ENCODE results near the gene FAM222A.

The FAM222A gene
- long read RNA-seq, partial matches to known transcripts = 0 of 4 reads
- long read RNA-seq, other reads (novel, unspliced or antisense) = 4 of 4 reads

DNA sequence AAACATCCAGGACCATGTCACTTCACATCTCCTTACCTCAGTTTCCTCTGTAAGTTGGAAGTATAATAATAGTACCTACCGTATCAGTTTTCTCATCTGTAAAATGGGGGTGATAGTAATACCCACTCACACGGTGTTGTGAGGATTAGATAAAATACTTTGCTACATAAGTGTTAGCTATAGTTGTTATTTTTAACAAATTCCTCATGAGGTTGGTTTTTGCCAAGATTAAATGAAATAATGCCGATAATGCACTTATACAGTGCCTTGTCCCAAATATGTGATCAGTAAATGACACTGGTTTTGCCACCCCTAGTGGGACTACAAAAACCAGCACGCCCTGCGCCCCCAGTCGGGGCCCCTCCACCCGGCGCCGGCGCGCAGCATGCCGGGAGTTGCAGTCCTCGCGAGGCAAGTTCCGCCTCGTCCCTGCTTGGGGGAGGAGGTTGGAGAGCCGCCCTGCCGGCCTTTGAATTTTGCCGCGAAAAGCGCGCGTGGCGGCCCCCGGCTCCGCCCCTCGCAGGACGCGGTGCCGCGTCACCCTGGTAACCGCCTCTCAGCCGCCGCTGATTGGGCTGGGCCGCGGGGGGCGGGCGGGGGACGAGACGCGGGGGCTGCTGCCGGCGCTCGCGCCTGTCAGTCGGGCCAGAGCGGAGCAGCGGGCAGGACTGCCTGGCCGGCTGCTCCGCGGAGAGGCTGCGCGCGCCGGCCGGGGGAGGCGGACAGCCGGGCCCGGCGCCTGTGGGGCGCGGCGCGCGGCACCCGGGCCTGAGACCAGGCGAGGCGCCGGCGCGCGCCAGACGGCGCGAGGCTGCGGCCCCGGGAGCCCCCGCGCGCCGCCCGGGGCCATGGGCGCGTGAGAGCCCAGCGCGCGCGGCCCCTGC, at the start of gene FAM222A:
FAM222A (plus strand) TSS at position 639 of the 884 bp plus-strand sequence. CDS start 30,322 bp downstream, outside the sequence.
- TF ChIP-seq GABPA (IDR thresholded peaks at IDR 0.05; ENCODE audit: low read depth) (peak; percentile 50; the same call in 1 of the 2 replicates), POLR2AphosphoS5 (IDR thresholded peaks at IDR 0.05; ENCODE audit: low read depth) (no peak)
- Histone ChIP-seq H3K27me3 (ENCODE audit: insufficient read depth, poor library complexity, severe bottlenecking) (peaks cover 19% of the 10 kb centered on the region), H3K4me3 (replicated peaks; ENCODE audit: insufficient read depth, low read length) (peak within 1 kb of the TSS; percentile 58), H3K27ac (replicated peaks) (no peak within 1 kb of the TSS)
- peak; percentile 92 to 96 for DNase-seq (ENCODE audit: low read depth in 1 of 2, low spot score in 1 of 2)

DNA sequence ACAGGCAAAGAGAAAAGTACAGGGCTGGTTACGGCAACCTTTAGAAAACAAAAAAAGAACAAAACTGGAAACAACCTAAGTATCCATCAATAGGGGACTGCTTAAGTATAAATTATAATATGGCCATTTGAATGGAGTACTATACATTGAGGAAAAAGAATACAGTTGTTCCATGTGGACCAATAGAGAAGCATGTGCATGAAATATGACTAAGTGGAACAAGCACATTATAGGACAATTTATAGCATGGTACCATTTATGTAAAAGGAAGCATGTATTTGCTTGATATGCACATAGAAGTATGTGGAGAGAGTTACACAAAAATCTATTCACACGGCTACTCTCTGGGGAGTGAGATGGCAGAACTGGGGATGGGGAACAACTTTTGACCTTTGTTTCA, 49.2 kb upstream of the FAM222A start:
- DNase-seq (ENCODE audit: low read depth in 1 of 2, low spot score in 1 of 2) = no peak
- Histone ChIP-seq H3K4me3 (replicated peaks; ENCODE audit: insufficient read depth, low read length) (no peak overlapping the region), H3K27ac (replicated peaks) (no peak overlapping the region), H3K27me3 (ENCODE audit: insufficient read depth, poor library complexity, severe bottlenecking) (peaks cover 2% of the 10 kb centered on the region)
- TF ChIP-seq POLR2AphosphoS5 (IDR thresholded peaks at IDR 0.05; ENCODE audit: low read depth) = no peak
- TF ChIP-seq, protein P1, sequence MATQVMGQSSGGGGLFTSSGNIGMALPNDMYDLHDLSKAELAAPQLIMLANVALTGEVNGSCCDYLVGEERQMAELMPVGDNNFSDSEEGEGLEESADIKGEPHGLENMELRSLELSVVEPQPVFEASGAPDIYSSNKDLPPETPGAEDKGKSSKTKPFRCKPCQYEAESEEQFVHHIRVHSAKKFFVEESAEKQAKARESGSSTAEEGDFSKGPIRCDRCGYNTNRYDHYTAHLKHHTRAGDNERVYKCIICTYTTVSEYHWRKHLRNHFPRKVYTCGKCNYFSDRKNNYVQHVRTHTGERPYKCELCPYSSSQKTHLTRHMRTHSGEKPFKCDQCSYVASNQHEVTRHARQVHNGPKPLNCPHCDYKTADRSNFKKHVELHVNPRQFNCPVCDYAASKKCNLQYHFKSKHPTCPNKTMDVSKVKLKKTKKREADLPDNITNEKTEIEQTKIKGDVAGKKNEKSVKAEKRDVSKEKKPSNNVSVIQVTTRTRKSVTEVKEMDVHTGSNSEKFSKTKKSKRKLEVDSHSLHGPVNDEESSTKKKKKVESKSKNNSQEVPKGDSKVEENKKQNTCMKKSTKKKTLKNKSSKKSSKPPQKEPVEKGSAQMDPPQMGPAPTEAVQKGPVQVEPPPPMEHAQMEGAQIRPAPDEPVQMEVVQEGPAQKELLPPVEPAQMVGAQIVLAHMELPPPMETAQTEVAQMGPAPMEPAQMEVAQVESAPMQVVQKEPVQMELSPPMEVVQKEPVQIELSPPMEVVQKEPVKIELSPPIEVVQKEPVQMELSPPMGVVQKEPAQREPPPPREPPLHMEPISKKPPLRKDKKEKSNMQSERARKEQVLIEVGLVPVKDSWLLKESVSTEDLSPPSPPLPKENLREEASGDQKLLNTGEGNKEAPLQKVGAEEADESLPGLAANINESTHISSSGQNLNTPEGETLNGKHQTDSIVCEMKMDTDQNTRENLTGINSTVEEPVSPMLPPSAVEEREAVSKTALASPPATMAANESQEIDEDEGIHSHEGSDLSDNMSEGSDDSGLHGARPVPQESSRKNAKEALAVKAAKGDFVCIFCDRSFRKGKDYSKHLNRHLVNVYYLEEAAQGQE (IDR thresholded peaks at IDR 0.05; ENCODE audit: insufficient replicate concordance, low read depth) = no peak
- TF ChIP-seq SPI1 (IDR thresholded peaks at IDR 0.05; ENCODE audit: borderline replicate concordance, low read depth) = no peak
- TF ChIP-seq, protein P2, sequence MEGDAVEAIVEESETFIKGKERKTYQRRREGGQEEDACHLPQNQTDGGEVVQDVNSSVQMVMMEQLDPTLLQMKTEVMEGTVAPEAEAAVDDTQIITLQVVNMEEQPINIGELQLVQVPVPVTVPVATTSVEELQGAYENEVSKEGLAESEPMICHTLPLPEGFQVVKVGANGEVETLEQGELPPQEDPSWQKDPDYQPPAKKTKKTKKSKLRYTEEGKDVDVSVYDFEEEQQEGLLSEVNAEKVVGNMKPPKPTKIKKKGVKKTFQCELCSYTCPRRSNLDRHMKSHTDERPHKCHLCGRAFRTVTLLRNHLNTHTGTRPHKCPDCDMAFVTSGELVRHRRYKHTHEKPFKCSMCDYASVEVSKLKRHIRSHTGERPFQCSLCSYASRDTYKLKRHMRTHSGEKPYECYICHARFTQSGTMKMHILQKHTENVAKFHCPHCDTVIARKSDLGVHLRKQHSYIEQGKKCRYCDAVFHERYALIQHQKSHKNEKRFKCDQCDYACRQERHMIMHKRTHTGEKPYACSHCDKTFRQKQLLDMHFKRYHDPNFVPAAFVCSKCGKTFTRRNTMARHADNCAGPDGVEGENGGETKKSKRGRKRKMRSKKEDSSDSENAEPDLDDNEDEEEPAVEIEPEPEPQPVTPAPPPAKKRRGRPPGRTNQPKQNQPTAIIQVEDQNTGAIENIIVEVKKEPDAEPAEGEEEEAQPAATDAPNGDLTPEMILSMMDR (IDR thresholded peaks at IDR 0.05; ENCODE audit: insufficient read depth, low read length) = no peak
- no peak for TF ChIP-seq GABPA (IDR thresholded peaks at IDR 0.05; ENCODE audit: low read depth)

DNA sequence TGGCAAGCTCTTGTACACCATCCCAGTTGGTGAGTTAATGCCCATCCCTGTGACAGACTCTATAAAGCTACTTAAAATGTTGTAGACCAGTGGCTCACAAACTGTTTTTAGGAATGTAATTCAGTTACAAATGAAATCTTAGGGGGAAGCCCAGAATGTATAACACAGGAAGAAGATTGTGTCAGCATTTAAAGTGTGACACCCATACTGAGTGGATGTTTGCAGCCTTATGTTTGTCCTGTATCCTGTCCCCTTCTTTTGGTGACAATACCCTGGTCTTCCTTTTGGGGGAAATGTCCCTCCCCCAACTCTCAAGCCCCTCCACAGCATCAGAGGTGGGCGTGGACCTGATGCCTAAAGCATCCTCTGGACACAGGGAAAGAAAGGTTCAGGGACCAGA, 47.6 kb upstream of the FAM222A start:
- Histone ChIP-seq H3K27ac (replicated peaks) (no peak overlapping the region), H3K4me3 (replicated peaks; ENCODE audit: insufficient read depth, low read length) (no peak overlapping the region), H3K27me3 (ENCODE audit: insufficient read depth, poor library complexity, severe bottlenecking) (peaks cover 2% of the 10 kb centered on the region)
- TF ChIP-seq, protein P1 (IDR thresholded peaks at IDR 0.05; ENCODE audit: insufficient replicate concordance, low read depth) = no peak
- TF ChIP-seq GABPA (IDR thresholded peaks at IDR 0.05; ENCODE audit: low read depth) (no peak), SPI1 (IDR thresholded peaks at IDR 0.05; ENCODE audit: borderline replicate concordance, low read depth) (no peak), POLR2AphosphoS5 (IDR thresholded peaks at IDR 0.05; ENCODE audit: low read depth) (no peak)
- TF ChIP-seq, protein P2 (IDR thresholded peaks at IDR 0.05; ENCODE audit: insufficient read depth, low read length) = no peak
- no peak for DNase-seq (ENCODE audit: low read depth in 1 of 2, low spot score in 1 of 2)

DNA sequence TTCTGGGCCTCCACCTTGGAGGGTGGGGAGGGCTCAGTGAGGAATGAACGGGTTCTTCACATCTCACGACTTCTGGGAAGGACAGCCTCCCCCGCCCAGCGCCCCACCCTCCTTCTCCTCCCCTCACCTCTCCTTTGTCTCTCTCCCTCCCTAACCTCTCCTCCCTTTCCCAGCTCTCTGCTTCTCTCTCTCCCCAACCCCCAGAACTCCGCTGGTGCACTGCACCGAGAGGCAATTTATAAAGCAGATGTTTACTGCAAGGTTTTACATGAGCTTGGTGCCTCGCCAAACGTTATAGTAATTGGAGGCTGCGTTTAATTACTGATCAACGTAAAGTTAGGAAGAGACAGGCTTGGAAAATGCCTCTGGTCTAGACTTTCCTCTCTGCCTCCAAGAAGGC, 42.9 kb upstream of the FAM222A start:
- no peak for DNase-seq (ENCODE audit: low read depth in 1 of 2, low spot score in 1 of 2)
- peaks cover 2% of the 10 kb centered on the region for H3K27me3 ChIP-seq (ENCODE audit: insufficient read depth, poor library complexity, severe bottlenecking)
- no peak overlapping the region for H3K27ac ChIP-seq (replicated peaks)
- no peak overlapping the region for H3K4me3 ChIP-seq (replicated peaks; ENCODE audit: insufficient read depth, low read length)
- TF ChIP-seq GABPA (IDR thresholded peaks at IDR 0.05; ENCODE audit: low read depth) (no peak), POLR2AphosphoS5 (IDR thresholded peaks at IDR 0.05; ENCODE audit: low read depth) (no peak), SPI1 (IDR thresholded peaks at IDR 0.05; ENCODE audit: borderline replicate concordance, low read depth) (no peak)
- TF ChIP-seq, protein P2 (IDR thresholded peaks at IDR 0.05; ENCODE audit: insufficient read depth, low read length) = no peak
- TF ChIP-seq, protein P1 (IDR thresholded peaks at IDR 0.05; ENCODE audit: insufficient replicate concordance, low read depth) = no peak
